ENCODE measurements around the gene C1QTNF8. TPM values are rescaled to one million over a fixed set of nuclear protein-coding genes. Genes with fewer than 3 reads are reported as not detected.
A peak's percentile ranks its signal among the peaks of the same experiment; 100 is the strongest.

C1QTNF8 gene
- total and polyA plus RNA-seq, 2 of the 13 experiments (the other 11 are each of a cell fraction or from before 2014, with no cell fraction given): 0.09 TPM; not detected in 1

GRCh38 chr16:1090620-1091587 lies 5.1 kb downstream of the C1QTNF8 start (continued):
- no peak for TF ChIP-seq BRF2 (CRISPR knock-in tag; IDR thresholded peaks at IDR 0.05)
- no peak for TF ChIP-seq PBX2 (CRISPR knock-in tag; IDR thresholded peaks at IDR 0.05)
- TF ChIP-seq ELF1 (CRISPR knock-in tag; IDR thresholded peaks at IDR 0.05): no peak
- TF ChIP-seq ZSCAN12 (CRISPR knock-in tag; IDR thresholded peaks at IDR 0.05): no peak
- no peak for TF ChIP-seq ZNF761 (CRISPR knock-in tag; conservative IDR thresholded peaks at IDR 0.05)
- TF ChIP-seq, protein P1, sequence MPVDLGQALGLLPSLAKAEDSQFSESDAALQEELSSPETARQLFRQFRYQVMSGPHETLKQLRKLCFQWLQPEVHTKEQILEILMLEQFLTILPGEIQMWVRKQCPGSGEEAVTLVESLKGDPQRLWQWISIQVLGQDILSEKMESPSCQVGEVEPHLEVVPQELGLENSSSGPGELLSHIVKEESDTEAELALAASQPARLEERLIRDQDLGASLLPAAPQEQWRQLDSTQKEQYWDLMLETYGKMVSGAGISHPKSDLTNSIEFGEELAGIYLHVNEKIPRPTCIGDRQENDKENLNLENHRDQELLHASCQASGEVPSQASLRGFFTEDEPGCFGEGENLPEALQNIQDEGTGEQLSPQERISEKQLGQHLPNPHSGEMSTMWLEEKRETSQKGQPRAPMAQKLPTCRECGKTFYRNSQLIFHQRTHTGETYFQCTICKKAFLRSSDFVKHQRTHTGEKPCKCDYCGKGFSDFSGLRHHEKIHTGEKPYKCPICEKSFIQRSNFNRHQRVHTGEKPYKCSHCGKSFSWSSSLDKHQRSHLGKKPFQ (CRISPR knock-in tag; IDR thresholded peaks at IDR 0.05; ENCODE audit: insufficient replicate concordance): peak; percentile 68
- no peak for TF ChIP-seq ZBTB3 (CRISPR knock-in tag; IDR thresholded peaks at IDR 0.05; ENCODE audit: borderline replicate concordance, low read depth)
- TF ChIP-seq, protein P2, sequence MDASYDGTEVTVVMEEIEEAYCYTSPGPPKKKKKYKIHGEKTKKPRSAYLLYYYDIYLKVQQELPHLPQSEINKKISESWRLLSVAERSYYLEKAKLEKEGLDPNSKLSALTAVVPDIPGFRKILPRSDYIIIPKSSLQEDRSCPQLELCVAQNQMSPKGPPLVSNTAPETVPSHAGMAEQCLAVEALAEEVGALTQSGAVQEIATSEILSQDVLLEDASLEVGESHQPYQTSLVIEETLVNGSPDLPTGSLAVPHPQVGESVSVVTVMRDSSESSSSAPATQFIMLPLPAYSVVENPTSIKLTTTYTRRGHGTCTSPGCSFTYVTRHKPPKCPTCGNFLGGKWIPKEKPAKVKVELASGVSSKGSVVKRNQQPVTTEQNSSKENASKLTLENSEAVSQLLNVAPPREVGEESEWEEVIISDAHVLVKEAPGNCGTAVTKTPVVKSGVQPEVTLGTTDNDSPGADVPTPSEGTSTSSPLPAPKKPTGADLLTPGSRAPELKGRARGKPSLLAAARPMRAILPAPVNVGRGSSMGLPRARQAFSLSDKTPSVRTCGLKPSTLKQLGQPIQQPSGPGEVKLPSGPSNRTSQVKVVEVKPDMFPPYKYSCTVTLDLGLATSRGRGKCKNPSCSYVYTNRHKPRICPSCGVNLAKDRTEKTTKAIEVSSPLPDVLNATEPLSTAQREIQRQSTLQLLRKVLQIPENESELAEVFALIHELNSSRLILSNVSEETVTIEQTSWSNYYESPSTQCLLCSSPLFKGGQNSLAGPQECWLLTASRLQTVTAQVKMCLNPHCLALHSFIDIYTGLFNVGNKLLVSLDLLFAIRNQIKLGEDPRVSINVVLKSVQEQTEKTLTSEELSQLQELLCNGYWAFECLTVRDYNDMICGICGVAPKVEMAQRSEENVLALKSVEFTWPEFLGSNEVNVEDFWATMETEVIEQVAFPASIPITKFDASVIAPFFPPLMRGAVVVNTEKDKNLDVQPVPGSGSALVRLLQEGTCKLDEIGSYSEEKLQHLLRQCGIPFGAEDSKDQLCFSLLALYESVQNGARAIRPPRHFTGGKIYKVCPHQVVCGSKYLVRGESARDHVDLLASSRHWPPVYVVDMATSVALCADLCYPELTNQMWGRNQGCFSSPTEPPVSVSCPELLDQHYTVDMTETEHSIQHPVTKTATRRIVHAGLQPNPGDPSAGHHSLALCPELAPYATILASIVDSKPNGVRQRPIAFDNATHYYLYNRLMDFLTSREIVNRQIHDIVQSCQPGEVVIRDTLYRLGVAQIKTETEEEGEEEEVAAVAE (CRISPR knock-in tag; IDR thresholded peaks at IDR 0.05; ENCODE audit: borderline replicate concordance): 0 out of 2 replicates have a peak, but pooled peaks have one; percentile 36
- TF ChIP-seq ZZZ3 (CRISPR knock-in tag; IDR thresholded peaks at IDR 0.05; ENCODE audit: borderline replicate concordance): no peak; the same call in 1 of the 2 replicates
- no peak; the same call in 1 of the 2 replicates for TF ChIP-seq ZNF607 (CRISPR knock-in tag; IDR thresholded peaks at IDR 0.05; ENCODE audit: borderline replicate concordance)
- TF ChIP-seq IRF2 (CRISPR knock-in tag; IDR thresholded peaks at IDR 0.05): no peak; the same call in 1 of the 2 replicates
- TF ChIP-seq, protein P3, sequence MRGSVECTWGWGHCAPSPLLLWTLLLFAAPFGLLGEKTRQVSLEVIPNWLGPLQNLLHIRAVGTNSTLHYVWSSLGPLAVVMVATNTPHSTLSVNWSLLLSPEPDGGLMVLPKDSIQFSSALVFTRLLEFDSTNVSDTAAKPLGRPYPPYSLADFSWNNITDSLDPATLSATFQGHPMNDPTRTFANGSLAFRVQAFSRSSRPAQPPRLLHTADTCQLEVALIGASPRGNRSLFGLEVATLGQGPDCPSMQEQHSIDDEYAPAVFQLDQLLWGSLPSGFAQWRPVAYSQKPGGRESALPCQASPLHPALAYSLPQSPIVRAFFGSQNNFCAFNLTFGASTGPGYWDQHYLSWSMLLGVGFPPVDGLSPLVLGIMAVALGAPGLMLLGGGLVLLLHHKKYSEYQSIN (CRISPR knock-in tag; IDR thresholded peaks at IDR 0.05; ENCODE audit: borderline replicate concordance): no peak
- no peak; the same call in 1 of the 2 replicates for TF ChIP-seq NR2C2 (CRISPR knock-in tag; IDR thresholded peaks at IDR 0.05; ENCODE audit: borderline replicate concordance)
- TF ChIP-seq ZSCAN9 (CRISPR knock-in tag; IDR thresholded peaks at IDR 0.05; ENCODE audit: borderline replicate concordance): no peak
- no peak for TF ChIP-seq KDM1A (CRISPR knock-in tag; IDR thresholded peaks at IDR 0.05)
- TF ChIP-seq KMT2A (CRISPR knock-in tag; IDR thresholded peaks at IDR 0.05): no peak
- no peak for TF ChIP-seq ZMYM3 (CRISPR knock-in tag; IDR thresholded peaks at IDR 0.05)
- TF ChIP-seq RBAK (CRISPR knock-in tag; IDR thresholded peaks at IDR 0.05): no peak
- no peak for TF ChIP-seq FOXA1 (IDR thresholded peaks at IDR 0.05)
- TF ChIP-seq FOXA1 (CRISPR knock-in tag; IDR thresholded peaks at IDR 0.05): no peak; the same call in 1 of the 2 replicates
